ENCODE measurements around the gene CUX1. TPM values are rescaled to one million over a fixed set of nuclear protein-coding genes. Genes with fewer than 3 reads are reported as not detected.
A peak's percentile ranks its signal among the peaks of the same experiment; 100 is the strongest.
"Not testable (repeated sequence)": the region's sequence is repeated elsewhere in the genome, so short reads cannot be mapped to it uniquely, and the experiment has no call there.

The CUX1 gene
- total RNA-seq, 1 experiment from 2014 or later = 30.3 TPM

DNA sequence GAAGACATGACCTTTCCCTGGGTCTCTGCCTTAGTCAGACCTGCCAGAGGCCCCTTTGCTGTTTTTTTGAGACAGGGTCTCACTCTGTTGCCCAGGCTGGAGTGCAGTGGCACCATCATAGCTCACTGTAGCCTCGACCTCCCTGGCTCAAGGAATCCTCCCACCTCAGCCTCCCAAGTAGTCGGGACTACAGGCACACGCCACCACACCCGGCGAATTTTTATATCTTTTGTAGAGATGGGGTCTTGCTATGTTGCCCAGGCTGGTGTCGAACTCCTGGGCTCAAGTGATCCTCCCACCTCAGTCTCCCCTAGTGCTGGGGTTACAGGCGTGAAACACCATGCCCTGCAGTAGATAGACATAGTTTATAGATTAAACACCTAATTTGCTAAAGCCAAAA, 366.4 kb downstream of the CUX1 start:
- not testable (repeated sequence) for DNase-seq (ENCODE audit: low read depth)

DNA sequence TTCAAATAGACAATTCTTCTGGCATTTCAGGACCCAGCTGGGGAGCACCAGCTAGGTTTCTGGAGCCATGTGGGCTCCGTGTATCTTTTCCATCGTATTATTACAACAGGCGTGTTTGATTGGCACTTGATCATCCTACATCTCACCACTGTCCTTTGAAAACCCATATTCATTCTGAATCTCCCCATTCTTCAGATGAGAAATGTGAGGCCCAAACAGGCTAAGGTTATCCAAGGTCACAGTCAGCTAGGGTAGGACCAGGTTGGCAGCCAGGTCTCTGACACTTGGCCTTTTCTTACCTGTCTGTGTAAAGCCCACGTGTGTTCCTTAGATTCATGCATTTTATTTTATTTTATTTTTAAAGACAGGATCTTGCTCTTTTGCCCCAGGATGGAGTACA, 366.9 kb downstream of the CUX1 start:
- no peak for DNase-seq (ENCODE audit: low read depth)

DNA sequence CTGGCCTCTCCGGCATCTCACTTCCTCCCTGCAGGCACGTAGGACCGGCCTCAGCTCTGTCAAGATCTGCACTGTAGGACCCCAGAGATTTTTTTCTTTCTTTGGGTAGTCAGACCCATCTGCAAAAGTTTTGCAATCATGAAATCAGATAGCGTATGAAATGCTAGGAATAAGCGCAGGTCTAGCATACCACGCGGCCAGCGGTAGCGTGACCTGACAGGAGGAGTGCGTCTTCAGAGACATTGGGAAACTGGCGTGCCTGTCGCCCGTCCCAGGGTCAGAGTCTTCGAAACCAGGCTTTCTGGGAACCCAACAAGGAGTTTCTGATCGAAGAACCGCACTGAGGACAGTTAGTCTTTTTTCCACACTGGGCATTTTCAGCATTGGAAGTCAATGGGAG, 368.4 kb downstream of the CUX1 start:
- no peak for DNase-seq (ENCODE audit: low read depth)

DNA sequence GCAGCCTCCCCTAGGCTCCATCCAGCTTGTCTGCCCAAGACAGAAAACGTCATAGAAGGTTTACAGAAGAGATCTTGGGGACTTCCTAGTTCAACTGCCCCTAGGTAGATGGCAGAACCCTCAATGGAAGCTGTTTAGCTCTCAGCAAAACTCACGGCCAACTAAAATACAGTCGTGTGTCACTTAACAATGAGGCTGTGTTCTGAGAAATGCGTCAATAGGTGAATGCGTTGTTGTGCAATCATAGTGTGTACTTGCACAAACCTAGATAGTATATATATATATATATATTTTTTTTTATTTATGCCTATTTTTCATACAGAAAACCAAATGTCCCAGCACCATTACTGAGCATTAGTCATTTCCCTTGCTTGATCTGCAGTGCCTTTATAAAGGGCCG, 368.9 kb downstream of the CUX1 start:
- no peak for DNase-seq (ENCODE audit: low read depth)

DNA sequence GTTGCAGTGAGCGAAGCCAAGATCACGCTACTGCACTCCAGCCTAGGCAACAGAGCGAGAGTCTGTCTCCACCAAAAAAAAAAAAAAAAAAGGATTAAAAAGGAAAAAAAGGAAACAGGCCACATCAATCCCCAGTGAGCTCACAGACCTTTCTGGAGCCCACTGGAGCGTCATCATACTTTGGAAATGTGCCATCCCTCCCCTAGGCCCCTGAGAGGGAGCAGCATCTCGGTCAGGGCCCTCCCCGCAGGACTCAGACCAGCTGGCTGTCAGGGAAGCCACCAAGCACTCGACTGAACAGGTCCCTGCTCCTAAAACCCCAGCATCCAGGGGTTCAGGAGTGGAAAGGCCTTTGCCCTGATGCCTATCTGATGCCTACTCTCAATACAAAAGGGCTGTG, 371.3 kb downstream of the CUX1 start:
- DNase-seq (ENCODE audit: low read depth) = no peak

DNA sequence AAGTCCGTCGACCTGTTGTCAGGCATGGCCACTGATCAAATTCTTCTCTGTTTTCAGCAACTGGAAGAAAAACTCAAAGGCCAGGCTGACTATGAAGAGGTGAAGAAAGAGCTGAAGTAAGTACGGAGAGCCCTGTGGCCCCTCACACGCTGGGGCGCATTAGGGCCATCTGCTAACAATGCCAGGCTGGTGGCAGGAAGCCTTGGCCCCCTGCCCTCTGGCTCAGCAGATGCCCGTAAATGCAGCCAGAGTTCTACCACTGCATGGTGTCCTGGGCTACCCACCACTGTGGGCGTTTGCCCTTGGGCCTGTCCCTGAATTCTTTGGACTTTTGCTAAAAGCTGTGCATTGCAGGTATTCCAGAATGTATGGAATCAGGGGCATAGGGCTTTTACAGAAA, 372.3 kb downstream of the CUX1 start:
- no peak for DNase-seq (ENCODE audit: low read depth)

DNA sequence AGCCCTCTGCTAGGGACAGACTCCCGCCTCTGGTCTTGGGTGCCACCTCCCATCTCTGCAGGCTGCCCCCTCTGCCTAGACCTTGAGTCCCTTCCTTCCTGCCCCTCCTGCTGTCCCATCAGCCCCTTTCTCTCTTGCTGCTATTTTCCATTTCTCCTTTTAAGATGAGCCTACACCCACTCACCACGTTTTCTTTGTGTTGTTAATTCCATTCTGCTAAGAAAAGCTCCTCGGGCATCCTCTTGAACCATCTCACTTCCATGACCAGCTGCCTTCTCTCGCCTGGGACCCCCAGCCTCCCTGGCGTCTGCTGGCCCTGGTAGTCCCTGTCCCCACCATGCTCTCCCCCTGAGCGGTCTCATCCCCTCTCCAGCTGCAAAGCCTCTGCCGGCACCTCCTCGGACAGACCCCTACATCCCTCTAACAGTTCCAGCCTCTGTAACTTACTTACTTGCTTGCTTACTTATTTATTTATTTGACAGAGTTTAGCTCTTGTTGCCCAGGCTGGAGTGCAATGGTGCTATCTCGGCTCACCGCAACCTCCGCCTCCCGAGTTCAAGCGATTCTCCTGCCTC, 373.4 kb downstream of the CUX1 start:
- no peak for DNase-seq (ENCODE audit: low read depth)

DNA sequence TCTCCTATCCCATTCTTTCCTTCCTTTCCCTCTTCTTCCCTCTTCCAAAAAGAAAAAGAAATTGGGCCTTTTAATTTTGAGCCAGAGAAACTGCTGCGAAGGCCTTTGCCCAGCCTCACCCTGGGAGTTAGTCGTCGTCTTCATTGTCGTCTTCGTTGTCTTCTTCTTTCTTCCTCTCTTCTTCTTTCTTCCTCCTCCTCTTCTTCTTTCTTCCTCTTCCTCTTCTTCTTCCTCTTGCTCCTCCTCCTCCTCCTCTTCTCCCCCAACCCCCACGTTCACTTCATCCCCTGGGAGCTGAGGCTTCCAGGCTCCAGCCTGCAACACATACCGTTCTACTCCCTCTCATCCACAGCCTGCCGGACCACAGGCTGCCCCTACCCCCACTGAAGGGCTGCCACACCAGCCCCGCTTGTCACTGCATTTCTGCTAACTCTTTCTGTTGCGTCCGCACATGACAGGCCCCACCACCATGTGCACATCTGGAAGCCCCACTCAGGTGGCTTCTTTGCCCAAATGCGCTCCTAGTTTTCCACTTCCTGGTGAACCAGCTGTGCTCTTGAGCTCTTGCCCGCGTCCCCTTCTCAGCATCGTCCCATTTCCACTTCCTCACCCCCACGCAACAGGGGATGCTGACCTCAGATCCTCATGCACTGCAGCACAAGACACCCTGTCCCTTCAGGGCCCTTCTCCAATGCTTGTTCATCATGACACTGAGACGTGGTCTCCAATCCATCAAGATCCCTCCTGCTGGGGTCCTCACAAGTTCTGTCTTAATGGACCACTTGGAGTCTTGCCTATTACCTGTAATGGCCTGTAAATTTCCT, 374.3 kb downstream of the CUX1 start:
- DNase-seq (ENCODE audit: low read depth) = no peak

DNA sequence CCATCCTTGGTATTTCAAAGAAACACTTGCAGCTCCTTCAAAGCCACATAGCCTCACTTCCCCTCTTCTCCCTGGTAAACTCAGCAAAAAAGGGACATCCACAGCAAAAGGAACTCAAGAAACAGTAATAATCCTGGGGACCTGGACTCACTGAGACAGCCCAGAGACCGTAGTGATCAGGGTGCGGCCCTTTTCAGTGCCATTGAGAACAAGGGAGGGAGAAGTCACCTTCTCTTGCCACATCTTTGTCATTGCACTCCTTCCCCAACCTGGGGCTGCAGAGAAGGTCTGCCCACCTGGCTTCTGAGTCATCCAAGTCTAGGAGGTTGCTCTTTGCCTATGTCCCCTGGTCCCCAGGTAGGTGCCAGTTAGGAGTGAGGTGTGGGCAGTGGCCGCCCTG, 375.4 kb downstream of the CUX1 start:
- DNase-seq (ENCODE audit: low read depth) = no peak

DNA sequence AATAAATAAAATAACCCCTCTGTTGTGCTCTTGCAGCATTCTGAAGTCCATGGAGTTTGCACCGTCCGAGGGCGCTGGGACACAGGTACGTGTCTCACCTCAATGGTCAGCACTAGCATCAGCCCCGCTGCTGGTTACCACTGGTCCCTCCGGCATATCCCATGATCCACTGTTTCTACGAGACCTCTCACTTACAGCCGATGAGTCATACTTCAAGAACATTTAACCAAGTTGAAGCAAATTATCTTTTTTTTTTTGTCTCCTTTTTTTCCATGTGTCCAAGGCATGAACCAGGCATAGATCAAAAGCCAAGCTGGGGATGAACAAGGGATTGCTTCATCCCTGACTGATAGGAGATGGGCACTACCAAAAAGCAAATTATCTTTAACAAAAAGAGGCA, 376.4 kb downstream of the CUX1 start:
- DNase-seq (ENCODE audit: low read depth) = peak; percentile 29

DNA sequence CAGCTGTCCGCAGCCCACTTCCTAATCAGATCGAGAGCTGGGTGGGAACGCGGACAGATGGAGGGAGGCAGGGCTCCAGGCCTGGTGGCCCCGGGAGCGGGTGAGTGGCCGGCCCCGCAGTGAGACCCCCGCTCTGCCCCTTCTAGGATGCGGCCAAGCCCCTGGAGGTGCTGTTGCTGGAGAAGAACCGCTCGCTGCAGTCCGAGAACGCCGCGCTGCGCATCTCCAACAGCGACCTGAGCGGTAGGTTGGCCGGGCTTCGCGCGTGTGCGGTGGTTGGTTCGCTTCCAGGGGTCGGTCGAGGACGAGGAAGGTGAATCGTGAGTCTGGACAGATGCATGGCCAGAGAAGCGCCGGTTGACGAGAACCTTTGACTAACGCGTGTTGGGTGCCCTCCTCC, 377.9 kb downstream of the CUX1 start:
- no peak for DNase-seq (ENCODE audit: low read depth)

DNA sequence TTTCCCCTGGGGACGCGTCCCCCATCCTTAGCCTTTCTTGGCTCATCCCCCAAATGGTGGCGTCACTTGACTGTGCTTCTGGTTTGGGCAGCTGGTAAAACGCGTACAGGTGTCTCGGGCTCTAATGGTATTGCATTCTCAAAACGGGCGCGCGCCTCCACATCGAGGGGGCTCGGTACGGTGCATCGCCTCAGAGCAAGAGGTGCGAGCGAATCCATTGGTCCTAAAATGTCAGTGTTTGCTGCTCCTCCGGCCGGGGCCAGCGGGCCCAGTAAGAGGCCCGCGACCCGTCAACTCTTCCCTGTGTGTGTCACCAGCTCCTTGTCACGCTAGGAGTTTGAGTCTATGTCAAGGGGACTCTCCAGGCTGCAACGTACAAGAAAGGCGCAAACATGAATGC, 378.6 kb downstream of the CUX1 start:
- no peak for DNase-seq (ENCODE audit: low read depth)

DNA sequence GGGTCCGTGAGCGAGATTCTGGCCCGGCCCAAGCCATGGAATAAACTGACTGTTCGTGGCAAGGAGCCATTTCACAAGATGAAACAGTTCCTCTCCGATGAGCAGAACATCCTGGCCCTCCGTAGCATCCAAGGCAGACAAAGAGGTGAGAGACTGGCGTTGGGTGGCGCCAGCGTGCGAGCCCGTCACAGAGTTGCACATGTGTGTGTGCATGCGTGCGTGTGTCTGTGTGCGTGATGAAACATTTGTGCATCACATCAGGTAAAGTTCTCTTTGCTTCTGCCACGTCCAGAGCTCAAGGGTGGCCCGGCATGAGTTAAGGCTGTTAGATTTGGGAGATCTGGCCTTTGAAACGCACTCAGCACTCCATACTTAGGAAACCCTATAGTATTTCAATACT, 379.7 kb downstream of the CUX1 start:
- no peak for DNase-seq (ENCODE audit: low read depth)

DNA sequence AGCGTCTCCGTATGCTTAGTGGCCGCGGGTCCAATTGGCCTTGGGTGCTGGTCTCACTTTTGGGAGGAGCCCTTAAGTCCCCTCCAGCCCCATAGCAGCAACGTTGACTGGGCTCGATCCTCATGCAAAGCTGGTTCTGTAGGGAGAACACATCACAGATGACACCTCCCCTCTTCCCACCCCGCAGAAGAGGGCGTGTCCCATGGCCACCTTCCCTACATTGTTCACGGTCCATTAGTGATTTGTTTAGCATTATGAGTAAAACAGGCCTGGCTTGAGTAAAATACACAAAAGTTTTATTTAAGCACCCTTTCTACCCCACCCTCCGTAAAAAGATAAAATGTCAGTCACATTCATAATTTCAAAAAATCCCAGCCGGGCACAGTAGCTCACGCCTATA, 380.2 kb downstream of the CUX1 start:
- no peak for DNase-seq (ENCODE audit: low read depth)

DNA sequence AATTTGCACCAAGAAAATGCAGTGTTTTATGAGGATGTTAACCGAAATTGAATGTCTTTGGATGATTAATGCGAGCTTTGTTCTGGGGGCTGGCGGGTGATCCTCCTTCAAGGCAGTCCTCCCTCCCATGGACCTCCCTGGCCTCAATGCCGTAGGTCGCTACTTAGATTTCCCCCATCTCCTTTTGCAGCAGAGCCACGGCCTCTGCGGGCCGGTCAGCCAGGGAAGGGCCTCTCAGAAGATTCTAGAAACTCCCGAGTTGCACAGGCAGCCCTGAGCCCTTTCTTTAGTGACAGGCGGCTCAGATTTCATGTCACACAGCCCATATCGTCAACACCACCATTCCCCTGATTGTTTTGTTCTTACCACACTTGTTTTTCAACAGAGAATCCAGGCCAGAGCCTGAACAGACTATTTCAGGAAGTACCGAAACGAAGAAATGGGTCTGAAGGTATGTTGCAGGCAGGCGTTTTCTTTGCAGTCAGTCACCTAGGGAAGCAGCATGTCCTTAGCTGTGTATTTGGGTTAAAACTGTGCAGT, 381.1 kb downstream of the CUX1 start:
- DNase-seq (ENCODE audit: low read depth) = no peak

DNA sequence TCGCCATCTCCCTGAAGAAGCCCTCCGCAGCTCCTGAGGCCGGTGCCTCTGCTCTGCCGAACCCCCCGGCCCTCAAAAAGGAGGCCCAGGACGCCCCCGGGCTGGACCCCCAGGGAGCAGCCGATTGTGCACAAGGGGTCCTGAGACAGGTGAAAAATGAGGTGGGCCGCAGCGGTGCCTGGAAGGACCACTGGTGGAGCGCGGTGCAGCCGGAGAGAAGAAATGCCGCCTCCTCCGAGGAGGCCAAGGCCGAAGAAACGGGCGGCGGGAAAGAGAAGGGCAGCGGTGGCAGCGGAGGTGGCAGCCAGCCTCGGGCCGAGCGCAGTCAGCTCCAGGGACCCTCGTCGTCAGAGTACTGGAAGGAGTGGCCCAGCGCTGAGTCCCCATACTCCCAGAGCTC, 384.1 kb downstream of the CUX1 start:
- DNase-seq (ENCODE audit: low read depth) = no peak

DNA sequence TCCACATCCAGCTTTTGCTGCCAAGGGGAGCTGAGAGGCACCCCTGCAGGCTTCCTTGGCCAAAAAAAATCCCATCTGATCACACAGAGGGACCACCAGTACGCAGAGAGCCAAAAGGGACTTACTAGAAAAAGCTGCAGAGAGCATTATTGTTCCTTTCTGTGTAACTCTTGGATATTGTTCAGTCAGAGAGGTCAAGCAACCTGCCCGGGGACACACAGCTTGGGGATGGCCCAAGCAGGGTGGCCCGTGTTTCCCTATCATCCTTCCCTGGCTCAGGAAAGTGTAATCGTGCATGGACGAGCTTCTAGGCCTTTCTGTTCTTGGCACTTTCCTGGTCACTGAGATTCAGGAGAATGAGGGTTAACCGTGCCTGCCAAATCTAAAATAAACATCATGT, 385.1 kb downstream of the CUX1 start:
- no peak for DNase-seq (ENCODE audit: low read depth)

DNA sequence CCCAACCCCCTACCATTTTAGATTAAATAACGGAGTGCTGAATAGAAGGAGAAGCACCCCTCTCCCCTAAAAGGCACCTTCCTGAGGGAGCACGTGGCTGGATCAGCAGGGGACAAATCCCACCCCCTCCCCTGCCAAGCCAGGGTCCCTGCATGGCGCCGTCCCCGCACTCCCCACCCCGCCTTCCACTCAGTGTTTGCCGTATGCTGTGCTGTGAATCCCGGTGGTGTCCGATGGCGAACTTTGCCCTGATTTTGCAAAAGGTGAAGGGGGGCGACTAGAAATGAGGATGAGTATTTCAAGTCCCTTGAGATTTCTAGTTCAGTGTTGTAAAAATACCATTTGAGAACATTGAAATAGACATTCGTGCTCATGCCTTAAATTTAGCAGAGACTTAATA, 385.8 kb downstream of the CUX1 start:
- DNase-seq (ENCODE audit: low read depth) = no peak

DNA sequence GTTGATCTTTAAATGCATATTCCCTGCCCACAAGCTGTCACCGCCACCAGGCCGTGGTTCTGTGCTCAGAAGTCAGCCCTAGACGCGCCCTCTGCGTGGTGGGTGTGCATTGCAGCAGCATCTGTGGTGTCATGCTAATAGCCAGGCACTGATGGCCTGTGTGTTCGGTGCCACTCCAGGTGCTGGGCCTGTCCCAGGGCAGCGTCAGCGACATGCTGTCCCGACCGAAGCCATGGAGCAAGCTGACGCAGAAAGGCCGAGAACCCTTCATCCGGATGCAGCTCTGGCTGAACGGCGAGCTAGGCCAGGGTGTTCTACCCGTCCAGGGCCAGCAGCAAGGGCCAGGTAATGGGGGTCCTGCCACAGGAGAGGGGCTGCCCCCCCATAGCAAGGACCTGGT, 386.8 kb downstream of the CUX1 start:
- no peak for DNase-seq (ENCODE audit: low read depth)

DNA sequence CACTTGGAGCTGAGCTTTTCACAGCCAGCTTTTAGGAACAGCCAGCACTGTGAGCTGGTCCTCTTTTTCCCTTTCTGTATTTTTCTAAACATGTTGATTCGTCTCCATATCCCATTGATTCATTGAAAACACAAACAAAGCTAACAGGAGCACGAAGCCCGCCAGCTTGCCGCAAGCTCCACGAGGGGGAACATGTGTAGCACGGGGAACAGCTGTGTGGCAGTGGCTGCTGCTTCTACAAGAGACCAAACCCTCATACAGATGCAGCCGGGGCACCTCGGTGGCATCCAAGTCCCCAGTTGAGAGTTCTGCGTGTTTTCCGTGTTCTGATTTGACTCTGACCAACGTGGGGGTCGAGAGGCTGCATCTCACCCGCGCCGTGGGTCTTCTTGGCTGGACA, 388.5 kb downstream of the CUX1 start:
- DNase-seq (ENCODE audit: low read depth) = no peak

DNA sequence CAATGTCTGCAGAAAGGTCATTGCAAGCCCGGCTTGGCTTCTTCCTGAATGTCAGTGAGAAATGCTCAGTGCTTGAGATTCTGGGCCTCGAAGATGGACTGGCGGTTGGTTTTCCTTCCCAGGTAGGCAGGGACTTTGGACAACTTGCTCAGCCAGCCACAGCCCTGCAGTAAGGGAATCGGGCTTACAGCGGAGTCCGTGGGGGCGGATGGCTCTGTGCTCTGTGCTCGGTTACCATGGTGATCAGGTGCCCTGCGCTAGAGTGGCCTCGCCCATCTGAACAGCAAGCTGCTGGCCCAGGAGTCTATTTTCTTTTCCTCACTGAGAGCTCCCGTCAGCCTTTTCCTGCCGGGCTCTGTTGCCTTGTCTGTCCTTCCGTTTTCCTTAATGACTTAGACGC, 391.4 kb downstream of the CUX1 start:
- no peak for DNase-seq (ENCODE audit: low read depth)

DNA sequence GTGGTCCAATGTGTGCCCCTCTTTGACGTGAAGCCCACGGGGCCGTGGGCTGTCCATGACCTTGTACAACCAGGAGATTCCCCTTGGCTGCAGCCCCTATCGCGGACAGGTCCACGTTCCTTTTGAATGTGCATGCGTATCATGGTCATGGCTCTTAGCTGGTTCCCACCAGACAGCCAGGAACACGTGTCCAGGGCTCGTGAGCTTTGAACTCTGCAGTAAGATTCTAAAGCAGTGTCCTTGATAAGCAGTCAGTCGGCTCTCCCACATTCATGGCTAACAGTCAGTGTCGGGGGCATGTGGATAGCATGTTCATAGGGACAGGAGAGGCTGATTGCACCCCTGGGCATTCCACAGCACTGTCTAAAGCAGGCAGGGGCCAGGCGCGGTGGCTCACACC, 393.4 kb downstream of the CUX1 start:
- no peak for DNase-seq (ENCODE audit: low read depth)

Measured in Daoy (cell line).